Measurements from ENCODE around the gene ZNF280A. TPM values are rescaled to one million over a fixed set of nuclear protein-coding genes. Genes with fewer than 3 reads are reported as not detected.

ZNF280A gene
- 3.0 to 4.3 TPM (median 3.3 TPM) in 5 replicates for total RNA-seq (2022; extraction: Qiagen RNA extraction; ENCODE audit: low read depth)

DNA sequence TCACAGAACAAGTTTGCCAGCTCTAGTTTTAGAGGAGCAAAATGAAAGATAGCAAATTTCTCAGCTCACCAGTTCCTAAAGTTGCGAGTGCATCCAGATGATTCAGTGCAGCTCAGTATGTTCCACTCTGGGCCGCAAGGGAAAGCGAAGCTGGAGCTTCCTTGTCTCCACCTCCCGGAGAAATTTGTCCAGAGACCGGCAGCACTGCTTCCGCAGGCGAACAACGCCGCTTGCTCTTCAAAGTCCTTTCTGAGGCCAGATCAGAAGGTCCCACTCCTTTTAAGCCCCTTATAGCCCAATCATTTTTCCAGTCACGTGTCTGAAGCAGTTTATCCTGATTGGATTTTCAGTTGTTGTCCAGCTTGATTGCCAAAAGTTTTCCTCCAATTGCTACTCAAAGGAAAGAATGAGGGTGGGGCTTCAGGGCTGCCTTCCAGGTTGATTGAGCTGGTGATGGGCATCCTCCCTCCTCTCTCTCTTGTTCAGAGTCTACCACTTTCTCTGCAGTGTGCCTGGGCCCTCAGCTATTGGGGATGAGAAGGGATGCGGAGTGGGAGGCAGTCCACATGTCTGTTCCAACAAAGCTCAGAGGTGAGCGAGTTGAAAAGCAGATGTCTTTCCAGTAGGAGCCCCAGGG lies at the start of gene ZNF280A:
Gene ZNF280A (minus strand): TSS at position 251 of the 637 bp plus-strand sequence. CDS start 4,640 bp downstream, outside the sequence.

GRCh38 chr22:22558972-22559603 lies 39.0 kb upstream of the ZNF280A start, which contains the start of gene PRAME:
PRAME (minus strand) TSS chr22:22559265; CDS start chr22:22556832, 2,433 bp downstream.

DNA sequence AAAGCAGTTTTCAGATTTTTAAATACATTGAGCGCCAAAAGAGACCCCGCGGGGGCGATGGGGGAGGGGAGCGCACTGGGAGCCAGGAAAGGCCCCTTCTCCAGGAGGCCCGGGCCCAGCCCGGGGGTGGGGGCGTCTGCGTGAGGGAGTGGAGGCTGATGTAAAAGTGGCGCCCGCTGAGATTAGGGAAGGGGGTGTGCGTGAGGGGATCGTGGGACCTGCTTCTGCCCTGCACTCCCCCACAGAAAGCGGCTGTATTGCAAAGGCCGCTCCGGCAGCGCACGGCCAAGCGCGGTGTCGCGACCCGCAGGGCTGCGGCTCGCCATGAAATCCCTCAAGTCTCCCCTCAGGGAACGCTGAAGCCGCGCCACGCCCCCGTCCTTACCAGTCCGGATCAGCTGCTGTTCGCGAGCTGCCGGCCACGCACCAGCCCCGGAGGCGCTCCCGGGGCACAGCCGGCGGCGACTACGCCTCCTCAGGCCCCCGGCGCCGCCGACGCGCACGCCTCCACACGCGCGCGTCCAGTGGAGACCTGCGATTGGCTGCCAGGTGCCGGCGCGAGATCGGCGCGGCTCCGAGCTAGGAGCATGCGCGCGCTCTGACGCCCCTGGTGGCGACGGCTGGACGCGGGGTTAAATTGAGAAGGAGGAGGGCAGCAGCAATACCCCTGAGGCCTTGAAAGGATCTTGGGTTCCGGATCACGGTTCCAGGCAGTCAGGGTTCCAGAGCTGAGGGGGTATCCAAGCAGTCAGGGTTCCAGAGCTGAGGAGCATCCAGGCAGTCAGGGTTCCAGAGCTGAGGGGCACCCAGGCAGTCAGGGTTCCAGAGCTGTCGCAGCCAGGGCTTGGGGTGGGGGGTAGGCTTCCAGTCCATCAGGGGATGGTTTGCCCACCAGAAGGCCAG lies 11.5 kb downstream of the ZNF280A start, which contains the start of gene ZNF280B:
Gene ZNF280B (minus strand): TSS at position 469 of the 903 bp plus-strand sequence. CDS start 19,344 bp downstream, outside the sequence.

Other genes with a start within 250 kb of the ZNF280A start
- gene ZNF280B, start 11.5 kb downstream of the ZNF280A start, total RNA-seq (2022; extraction: Qiagen RNA extraction; ENCODE audit: low read depth), result 0.74 to 1.9 TPM (median 1.5 TPM) in 5 replicates
- 97.4 to 115 TPM (median 110 TPM) in 5 replicates for gene PRAME, start 39.0 kb upstream of the ZNF280A start, total RNA-seq (2022; extraction: Qiagen RNA extraction; ENCODE audit: low read depth)
- gene GGTLC2, start 124.3 kb upstream of the ZNF280A start, total RNA-seq (2022; extraction: Qiagen RNA extraction; ENCODE audit: low read depth), result not detected in 5 replicates